HepG2 (cell line): ENCODE data around the gene MYLK. TPM values are rescaled to one million over a fixed set of nuclear protein-coding genes. Genes with fewer than 3 reads are reported as not detected.

Experiments
- CBX2 ChIP-seq, 2 experiments: fragments of 200-600 bp in 1 of 2; sonication (generic); formaldehyde crosslinking in 1 of 2; IDR thresholded peaks; 2 replicates each; pipeline versions ENCODE4 v1.7.0 to v1.8.1; 2018 to 2022; ENCODE audit warnings: low read depth in 2 of 2, low read length in 1 of 2, mild to moderate bottlenecking in 1 of 2, missing genetic modification reagents in 1 of 2
- FOSL2 ChIP-seq: sonication (generic); formaldehyde crosslinking; IDR thresholded peaks from 2 replicates; pipeline ENCODE4 v1.4.0; 2020; ENCODE audit warnings: missing genetic modification reagents
- HNRNPLL ChIP-seq: fragments of 200-400 bp; formaldehyde crosslinking; IDR thresholded peaks from 2 replicates; pipeline ENCODE4 v1.6.1; 2017; ENCODE audit warnings: mild to moderate bottlenecking, low read depth, low read length; ENCODE audit not compliant: poor library complexity, severe bottlenecking
- KMT2B ChIP-seq: IDR thresholded peaks from 2 replicates; pipeline ENCODE4 v1.6.1; 2016; ENCODE audit warnings: missing genetic modification reagents, missing compliant biosample characterization
- NFATC3 ChIP-seq: sonication (generic); formaldehyde crosslinking; IDR thresholded peaks from 2 replicates; pipeline ENCODE4 v1.5.1; 2020; ENCODE audit warnings: mild to moderate bottlenecking, missing genetic modification reagents
- ZNF180 ChIP-seq: sonication (generic); formaldehyde crosslinking; IDR thresholded peaks from 2 replicates; pipeline ENCODE4 v1.4.0; 2020; ENCODE audit warnings: low read depth, missing genetic modification reagents, borderline replicate concordance
- ZNF3 ChIP-seq: IDR thresholded peaks from 2 replicates; pipeline ENCODE4 v1.7.0; 2017; ENCODE audit warnings: inconsistent platforms
- polyA plus RNA-seq, 8 experiments: library from polyadenylated mRNA; depleted of rRNA in 3 of 8; stranded (reverse) in 7 of 8; unstranded in 1 of 8; fragments of >200 nt; fragmentation: Illumina TruSeq in 4 of 8; extraction: Trizol in 4 of 8; gene quantifications; 2 replicates each; pipeline versions ENCODE4 v1.2.1 to v1.2.3, GENCODE V29; 2011 to 2016; ENCODE audit warnings: low read depth in 4 of 8, missing spikeins in 1 of 8, mixed read lengths in 1 of 8; ENCODE audit not compliant: insufficient read depth in 1 of 8
- total RNA-seq, 5 experiments: library from RNA; depleted of rRNA; stranded (reverse); fragments of >200 nt; fragmentation: Illumina TruSeq; extraction: Trizol; gene quantifications; 2 replicates each; pipeline ENCODE4 v1.2.3, GENCODE V29; 2016; ENCODE audit warnings: low read depth in 1 of 5
- TF ChIP-seq, protein P1 (sequence below): sonication (generic); formaldehyde crosslinking; conservative IDR thresholded peaks from 2 replicates; pipeline ENCODE4 v1.4.0; 2020; ENCODE audit warnings: mild to moderate bottlenecking, missing genetic modification reagents, moderate library complexity
- TF ChIP-seq, protein P2 (sequence below): sonication (generic); formaldehyde crosslinking; IDR thresholded peaks from 2 replicates; pipeline ENCODE4 v1.4.0; 2020; ENCODE audit warnings: mild to moderate bottlenecking, missing genetic modification reagents
- TF ChIP-seq, protein P3 (sequence below): IDR thresholded peaks from 2 replicates; pipeline ENCODE4 v1.6.1; 2018; ENCODE audit warnings: missing genetic modification reagents, mild to moderate bottlenecking, missing compliant biosample characterization
- TF ChIP-seq, protein P4 (sequence below): sonication (generic); formaldehyde crosslinking; IDR thresholded peaks from 2 replicates; pipeline ENCODE4 v1.4.0; 2020; ENCODE audit warnings: missing genetic modification reagents
- TF ChIP-seq, protein P5 (sequence below): sonication (generic); formaldehyde crosslinking; IDR thresholded peaks from 2 replicates; pipeline ENCODE4 v1.4.0; 2020; ENCODE audit warnings: missing genetic modification reagents, mild to moderate bottlenecking, borderline replicate concordance

Gene MYLK
- total and polyA plus RNA-seq, 2 of the 13 experiments (the other 11 are each of a cell fraction or from before 2014, with no cell fraction given), result 10.6 to 34.9 TPM

DNA sequence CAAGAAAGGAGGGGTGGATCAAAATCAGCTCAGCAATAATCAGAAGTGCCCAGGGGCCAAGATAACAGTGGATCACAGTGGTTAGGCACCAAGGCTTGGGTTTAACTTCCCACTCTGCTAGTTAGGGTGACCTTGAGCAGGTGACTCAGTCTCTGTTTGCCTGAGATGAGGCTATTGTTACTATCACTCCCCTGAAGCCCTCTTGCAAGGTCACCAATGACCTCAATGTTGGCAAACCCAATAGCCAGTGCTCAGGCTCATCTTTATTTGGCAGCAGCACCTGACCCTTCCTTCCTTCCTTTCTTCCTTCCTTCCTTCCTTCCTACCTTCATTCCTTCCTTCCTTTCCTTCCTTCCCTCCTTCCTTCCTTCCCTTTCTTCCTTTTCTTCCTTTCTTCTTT, 196.8 kb downstream of the MYLK start (continued):
- TF ChIP-seq, protein P1, sequence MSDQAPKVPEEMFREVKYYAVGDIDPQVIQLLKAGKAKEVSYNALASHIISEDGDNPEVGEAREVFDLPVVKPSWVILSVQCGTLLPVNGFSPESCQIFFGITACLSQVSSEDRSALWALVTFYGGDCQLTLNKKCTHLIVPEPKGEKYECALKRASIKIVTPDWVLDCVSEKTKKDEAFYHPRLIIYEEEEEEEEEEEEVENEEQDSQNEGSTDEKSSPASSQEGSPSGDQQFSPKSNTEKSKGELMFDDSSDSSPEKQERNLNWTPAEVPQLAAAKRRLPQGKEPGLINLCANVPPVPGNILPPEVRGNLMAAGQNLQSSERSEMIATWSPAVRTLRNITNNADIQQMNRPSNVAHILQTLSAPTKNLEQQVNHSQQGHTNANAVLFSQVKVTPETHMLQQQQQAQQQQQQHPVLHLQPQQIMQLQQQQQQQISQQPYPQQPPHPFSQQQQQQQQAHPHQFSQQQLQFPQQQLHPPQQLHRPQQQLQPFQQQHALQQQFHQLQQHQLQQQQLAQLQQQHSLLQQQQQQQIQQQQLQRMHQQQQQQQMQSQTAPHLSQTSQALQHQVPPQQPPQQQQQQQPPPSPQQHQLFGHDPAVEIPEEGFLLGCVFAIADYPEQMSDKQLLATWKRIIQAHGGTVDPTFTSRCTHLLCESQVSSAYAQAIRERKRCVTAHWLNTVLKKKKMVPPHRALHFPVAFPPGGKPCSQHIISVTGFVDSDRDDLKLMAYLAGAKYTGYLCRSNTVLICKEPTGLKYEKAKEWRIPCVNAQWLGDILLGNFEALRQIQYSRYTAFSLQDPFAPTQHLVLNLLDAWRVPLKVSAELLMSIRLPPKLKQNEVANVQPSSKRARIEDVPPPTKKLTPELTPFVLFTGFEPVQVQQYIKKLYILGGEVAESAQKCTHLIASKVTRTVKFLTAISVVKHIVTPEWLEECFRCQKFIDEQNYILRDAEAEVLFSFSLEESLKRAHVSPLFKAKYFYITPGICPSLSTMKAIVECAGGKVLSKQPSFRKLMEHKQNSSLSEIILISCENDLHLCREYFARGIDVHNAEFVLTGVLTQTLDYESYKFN (CRISPR knock-in tag), result no peak
- TF ChIP-seq FOSL2 (CRISPR knock-in tag) (peak; percentile 95), ZNF180 (CRISPR knock-in tag) (no peak), ZNF3 (CRISPR knock-in tag) (no peak), HNRNPLL (no peak), CBX2 (IDR thresholded peaks at IDR 0.05; ENCODE audit: low read depth, low read length) (no peak), CBX2 (CRISPR knock-in tag; IDR thresholded peaks at IDR 0.05; ENCODE audit: low read depth) (no peak), NFATC3 (no peak), KMT2B (no peak)
- TF ChIP-seq, protein P2, sequence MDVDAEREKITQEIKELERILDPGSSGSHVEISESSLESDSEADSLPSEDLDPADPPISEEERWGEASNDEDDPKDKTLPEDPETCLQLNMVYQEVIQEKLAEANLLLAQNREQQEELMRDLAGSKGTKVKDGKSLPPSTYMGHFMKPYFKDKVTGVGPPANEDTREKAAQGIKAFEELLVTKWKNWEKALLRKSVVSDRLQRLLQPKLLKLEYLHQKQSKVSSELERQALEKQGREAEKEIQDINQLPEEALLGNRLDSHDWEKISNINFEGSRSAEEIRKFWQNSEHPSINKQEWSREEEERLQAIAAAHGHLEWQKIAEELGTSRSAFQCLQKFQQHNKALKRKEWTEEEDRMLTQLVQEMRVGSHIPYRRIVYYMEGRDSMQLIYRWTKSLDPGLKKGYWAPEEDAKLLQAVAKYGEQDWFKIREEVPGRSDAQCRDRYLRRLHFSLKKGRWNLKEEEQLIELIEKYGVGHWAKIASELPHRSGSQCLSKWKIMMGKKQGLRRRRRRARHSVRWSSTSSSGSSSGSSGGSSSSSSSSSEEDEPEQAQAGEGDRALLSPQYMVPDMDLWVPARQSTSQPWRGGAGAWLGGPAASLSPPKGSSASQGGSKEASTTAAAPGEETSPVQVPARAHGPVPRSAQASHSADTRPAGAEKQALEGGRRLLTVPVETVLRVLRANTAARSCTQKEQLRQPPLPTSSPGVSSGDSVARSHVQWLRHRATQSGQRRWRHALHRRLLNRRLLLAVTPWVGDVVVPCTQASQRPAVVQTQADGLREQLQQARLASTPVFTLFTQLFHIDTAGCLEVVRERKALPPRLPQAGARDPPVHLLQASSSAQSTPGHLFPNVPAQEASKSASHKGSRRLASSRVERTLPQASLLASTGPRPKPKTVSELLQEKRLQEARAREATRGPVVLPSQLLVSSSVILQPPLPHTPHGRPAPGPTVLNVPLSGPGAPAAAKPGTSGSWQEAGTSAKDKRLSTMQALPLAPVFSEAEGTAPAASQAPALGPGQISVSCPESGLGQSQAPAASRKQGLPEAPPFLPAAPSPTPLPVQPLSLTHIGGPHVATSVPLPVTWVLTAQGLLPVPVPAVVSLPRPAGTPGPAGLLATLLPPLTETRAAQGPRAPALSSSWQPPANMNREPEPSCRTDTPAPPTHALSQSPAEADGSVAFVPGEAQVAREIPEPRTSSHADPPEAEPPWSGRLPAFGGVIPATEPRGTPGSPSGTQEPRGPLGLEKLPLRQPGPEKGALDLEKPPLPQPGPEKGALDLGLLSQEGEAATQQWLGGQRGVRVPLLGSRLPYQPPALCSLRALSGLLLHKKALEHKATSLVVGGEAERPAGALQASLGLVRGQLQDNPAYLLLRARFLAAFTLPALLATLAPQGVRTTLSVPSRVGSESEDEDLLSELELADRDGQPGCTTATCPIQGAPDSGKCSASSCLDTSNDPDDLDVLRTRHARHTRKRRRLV (CRISPR knock-in tag), result no peak
- TF ChIP-seq, protein P3, sequence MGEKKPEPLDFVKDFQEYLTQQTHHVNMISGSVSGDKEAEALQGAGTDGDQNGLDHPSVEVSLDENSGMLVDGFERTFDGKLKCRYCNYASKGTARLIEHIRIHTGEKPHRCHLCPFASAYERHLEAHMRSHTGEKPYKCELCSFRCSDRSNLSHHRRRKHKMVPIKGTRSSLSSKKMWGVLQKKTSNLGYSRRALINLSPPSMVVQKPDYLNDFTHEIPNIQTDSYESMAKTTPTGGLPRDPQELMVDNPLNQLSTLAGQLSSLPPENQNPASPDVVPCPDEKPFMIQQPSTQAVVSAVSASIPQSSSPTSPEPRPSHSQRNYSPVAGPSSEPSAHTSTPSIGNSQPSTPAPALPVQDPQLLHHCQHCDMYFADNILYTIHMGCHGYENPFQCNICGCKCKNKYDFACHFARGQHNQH (CRISPR knock-in tag), result no peak
- TF ChIP-seq, protein P4, sequence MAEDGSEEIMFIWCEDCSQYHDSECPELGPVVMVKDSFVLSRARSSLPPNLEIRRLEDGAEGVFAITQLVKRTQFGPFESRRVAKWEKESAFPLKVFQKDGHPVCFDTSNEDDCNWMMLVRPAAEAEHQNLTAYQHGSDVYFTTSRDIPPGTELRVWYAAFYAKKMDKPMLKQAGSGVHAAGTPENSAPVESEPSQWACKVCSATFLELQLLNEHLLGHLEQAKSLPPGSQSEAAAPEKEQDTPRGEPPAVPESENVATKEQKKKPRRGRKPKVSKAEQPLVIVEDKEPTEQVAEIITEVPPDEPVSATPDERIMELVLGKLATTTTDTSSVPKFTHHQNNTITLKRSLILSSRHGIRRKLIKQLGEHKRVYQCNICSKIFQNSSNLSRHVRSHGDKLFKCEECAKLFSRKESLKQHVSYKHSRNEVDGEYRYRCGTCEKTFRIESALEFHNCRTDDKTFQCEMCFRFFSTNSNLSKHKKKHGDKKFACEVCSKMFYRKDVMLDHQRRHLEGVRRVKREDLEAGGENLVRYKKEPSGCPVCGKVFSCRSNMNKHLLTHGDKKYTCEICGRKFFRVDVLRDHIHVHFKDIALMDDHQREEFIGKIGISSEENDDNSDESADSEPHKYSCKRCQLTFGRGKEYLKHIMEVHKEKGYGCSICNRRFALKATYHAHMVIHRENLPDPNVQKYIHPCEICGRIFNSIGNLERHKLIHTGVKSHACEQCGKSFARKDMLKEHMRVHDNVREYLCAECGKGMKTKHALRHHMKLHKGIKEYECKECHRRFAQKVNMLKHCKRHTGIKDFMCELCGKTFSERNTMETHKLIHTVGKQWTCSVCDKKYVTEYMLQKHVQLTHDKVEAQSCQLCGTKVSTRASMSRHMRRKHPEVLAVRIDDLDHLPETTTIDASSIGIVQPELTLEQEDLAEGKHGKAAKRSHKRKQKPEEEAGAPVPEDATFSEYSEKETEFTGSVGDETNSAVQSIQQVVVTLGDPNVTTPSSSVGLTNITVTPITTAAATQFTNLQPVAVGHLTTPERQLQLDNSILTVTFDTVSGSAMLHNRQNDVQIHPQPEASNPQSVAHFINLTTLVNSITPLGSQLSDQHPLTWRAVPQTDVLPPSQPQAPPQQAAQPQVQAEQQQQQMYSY (CRISPR knock-in tag), result no peak
- TF ChIP-seq, protein P5, sequence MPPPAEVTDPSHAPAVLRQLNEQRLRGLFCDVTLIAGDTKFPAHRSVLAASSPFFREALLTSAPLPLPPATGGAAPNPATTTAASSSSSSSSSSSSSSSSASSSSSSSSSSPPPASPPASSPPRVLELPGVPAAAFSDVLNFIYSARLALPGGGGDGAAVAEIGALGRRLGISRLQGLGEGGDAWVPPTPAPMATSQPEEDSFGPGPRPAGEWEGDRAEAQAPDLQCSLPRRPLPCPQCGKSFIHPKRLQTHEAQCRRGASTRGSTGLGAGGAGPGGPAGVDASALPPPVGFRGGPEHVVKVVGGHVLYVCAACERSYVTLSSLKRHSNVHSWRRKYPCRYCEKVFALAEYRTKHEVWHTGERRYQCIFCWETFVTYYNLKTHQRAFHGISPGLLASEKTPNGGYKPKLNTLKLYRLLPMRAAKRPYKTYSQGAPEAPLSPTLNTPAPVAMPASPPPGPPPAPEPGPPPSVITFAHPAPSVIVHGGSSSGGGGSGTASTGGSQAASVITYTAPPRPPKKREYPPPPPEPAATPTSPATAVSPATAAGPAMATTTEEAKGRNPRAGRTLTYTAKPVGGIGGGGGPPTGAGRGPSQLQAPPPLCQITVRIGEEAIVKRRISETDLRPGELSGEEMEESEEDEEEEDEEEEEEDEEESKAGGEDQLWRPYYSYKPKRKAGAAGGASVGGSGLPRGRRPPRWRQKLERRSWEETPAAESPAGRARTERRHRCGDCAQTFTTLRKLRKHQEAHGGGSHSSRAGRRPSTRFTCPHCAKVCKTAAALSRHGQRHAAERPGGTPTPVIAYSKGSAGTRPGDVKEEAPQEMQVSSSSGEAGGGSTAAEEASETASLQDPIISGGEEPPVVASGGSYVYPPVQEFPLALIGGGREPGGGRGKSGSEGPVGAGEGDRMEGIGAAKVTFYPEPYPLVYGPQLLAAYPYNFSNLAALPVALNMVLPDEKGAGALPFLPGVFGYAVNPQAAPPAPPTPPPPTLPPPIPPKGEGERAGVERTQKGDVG (CRISPR knock-in tag), result no peak
